ENCODE data around the gene DDOST.

Gene DDOST

GRCh38 chr1:20697563-20697962, 36.4 kb upstream of the DDOST start:
- Histone ChIP-seq H2AFZ (ENCODE audit: low read depth, low read length, severe bottlenecking) (no peak overlapping the region), H3K4me2 (ENCODE audit: low read depth, low read length, poor library complexity, severe bottlenecking) (no peak overlapping the region)

GRCh38 chr1:20696397-20697333, 35.5 kb upstream of the DDOST start:
- H3K36me3 ChIP-seq (ENCODE audit: low read length): no peaks in the 10 kb centered on the region
- H3K9me3 ChIP-seq (ENCODE audit: insufficient read depth, low read length): no peaks in the 10 kb centered on the region
- H4K20me1 ChIP-seq (ENCODE audit: low read depth, low read length): no peaks in the 10 kb centered on the region
- H3K9me2 ChIP-seq (replicated peaks; ENCODE audit: insufficient read depth, low read length): no peaks in the 10 kb centered on the region
- peak overlapping the region; percentile 67 for H3K4me3 ChIP-seq (ENCODE audit: insufficient read depth, low read length, poor library complexity, severe bottlenecking)
- peak; percentile 70 for TF ChIP-seq CTCF (IDR thresholded peaks at IDR 0.05; ENCODE audit: insufficient read depth, low read length, poor library complexity, severe bottlenecking)
- no peak for TF ChIP-seq EZH2phosphoT487 (conservative IDR thresholded peaks at IDR 0.05; ENCODE audit: low read length)
- peak overlapping the region; percentile 76 for H3K9ac ChIP-seq (ENCODE audit: low read length)
- peak overlapping the region; percentile 100 for H2AFZ ChIP-seq (ENCODE audit: low read depth, low read length, severe bottlenecking)
- no peaks in the 10 kb centered on the region for H3K79me2 ChIP-seq (ENCODE audit: insufficient read depth, low read length)
- H3F3A ChIP-seq (ENCODE audit: insufficient read depth): no peaks in the 10 kb centered on the region
- no peaks in the 10 kb centered on the region for H3K27me3 ChIP-seq (ENCODE audit: low read length)
- no peak overlapping the region for H3K27ac ChIP-seq (ENCODE audit: low read depth, low read length)
- peak overlapping the region; percentile 93 for H3K4me2 ChIP-seq (ENCODE audit: low read depth, low read length, poor library complexity, severe bottlenecking)

More at GRCh38 chr1:20697563-20697962, 36.4 kb upstream of the DDOST start:
- no peaks in the 10 kb centered on the region for H4K20me1 ChIP-seq (ENCODE audit: low read depth, low read length)
- no peaks in the 10 kb centered on the region for H3K9me2 ChIP-seq (replicated peaks; ENCODE audit: insufficient read depth, low read length)
- H3K27ac ChIP-seq (ENCODE audit: low read depth, low read length): no peak overlapping the region
- no peaks in the 10 kb centered on the region for H3K36me3 ChIP-seq (ENCODE audit: low read length)
- H3F3A ChIP-seq (ENCODE audit: insufficient read depth): no peaks in the 10 kb centered on the region
- no peak overlapping the region for H3K9ac ChIP-seq (ENCODE audit: low read length)
- TF ChIP-seq CTCF (IDR thresholded peaks at IDR 0.05; ENCODE audit: insufficient read depth, low read length, poor library complexity, severe bottlenecking): no peak
- TF ChIP-seq EZH2phosphoT487 (conservative IDR thresholded peaks at IDR 0.05; ENCODE audit: low read length): no peak
- H3K9me3 ChIP-seq (ENCODE audit: insufficient read depth, low read length): no peaks in the 10 kb centered on the region
- no peaks in the 10 kb centered on the region for H3K79me2 ChIP-seq (ENCODE audit: insufficient read depth, low read length)
- no peak overlapping the region for H3K4me3 ChIP-seq (ENCODE audit: insufficient read depth, low read length, poor library complexity, severe bottlenecking)
- no peaks in the 10 kb centered on the region for H3K27me3 ChIP-seq (ENCODE audit: low read length)

- no peaks in the 10 kb centered on the region for H4K20me1 ChIP-seq (ENCODE audit: low read depth, low read length)
- H3K27me3 ChIP-seq (ENCODE audit: low read length): no peaks in the 10 kb centered on the region
- no peaks in the 10 kb centered on the region for H3K36me3 ChIP-seq (ENCODE audit: low read length)
- no peaks in the 10 kb centered on the region for H3F3A ChIP-seq (ENCODE audit: insufficient read depth)
- no peak overlapping the region for H2AFZ ChIP-seq (ENCODE audit: low read depth, low read length, severe bottlenecking)
- H3K9me2 ChIP-seq (replicated peaks; ENCODE audit: insufficient read depth, low read length): no peaks in the 10 kb centered on the region
- H3K79me2 ChIP-seq (ENCODE audit: insufficient read depth, low read length): no peaks in the 10 kb centered on the region
- H3K9ac ChIP-seq (ENCODE audit: low read length): no peak overlapping the region
- H3K9me3 ChIP-seq (ENCODE audit: insufficient read depth, low read length): no peaks in the 10 kb centered on the region
- no peak overlapping the region for H3K27ac ChIP-seq (ENCODE audit: low read depth, low read length)
- H3K4me2 ChIP-seq (ENCODE audit: low read depth, low read length, poor library complexity, severe bottlenecking): no peak overlapping the region
- TF ChIP-seq CTCF (IDR thresholded peaks at IDR 0.05; ENCODE audit: insufficient read depth, low read length, poor library complexity, severe bottlenecking): no peak
- TF ChIP-seq EZH2phosphoT487 (conservative IDR thresholded peaks at IDR 0.05; ENCODE audit: low read length): no peak
- H3K4me3 ChIP-seq (ENCODE audit: insufficient read depth, low read length, poor library complexity, severe bottlenecking): no peak overlapping the region
Measured at GRCh38 chr1:20695515-20695914, 34.3 kb upstream of the DDOST start.

Measured in SU-DHL-6 (cell line).